HG03565 (cell line): ENCODE measurements around the gene ATP12A.

Source experiments
- ATAC-seq: cut with Tn5 transposase; IDR thresholded peaks from one replicate; pipeline ENCODE4 v1.9.1; 2021; ENCODE audit warnings: mild to moderate bottlenecking, moderate library complexity; ENCODE audit not compliant: unreplicated experiment

The ATP12A gene

DNA sequence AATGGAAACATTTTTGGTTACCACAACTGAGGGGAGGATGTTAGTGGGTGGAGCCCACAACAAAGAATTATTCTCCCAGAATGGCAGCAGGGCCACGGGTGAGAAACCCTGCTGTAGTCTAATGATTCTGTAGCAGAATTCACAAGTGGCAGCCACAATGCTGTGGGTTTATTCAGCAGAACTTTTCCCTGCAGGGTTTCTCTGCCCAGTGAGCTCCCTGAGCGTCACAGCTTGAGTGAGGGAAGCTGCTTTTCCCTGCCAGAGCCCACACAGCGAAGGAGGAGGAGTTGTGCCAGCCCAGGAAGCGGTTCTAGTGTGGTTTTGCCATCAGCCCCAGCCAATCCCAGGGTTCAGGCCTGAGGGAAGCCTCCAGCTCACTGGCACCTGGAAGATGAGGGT, 4.4 kb downstream of the ATP12A start:
- ATAC-seq: no peak

- ATAC-seq: no peak
Measured at GRCh38 chr13:24685314-24685713, 5.1 kb downstream of the ATP12A start.

DNA sequence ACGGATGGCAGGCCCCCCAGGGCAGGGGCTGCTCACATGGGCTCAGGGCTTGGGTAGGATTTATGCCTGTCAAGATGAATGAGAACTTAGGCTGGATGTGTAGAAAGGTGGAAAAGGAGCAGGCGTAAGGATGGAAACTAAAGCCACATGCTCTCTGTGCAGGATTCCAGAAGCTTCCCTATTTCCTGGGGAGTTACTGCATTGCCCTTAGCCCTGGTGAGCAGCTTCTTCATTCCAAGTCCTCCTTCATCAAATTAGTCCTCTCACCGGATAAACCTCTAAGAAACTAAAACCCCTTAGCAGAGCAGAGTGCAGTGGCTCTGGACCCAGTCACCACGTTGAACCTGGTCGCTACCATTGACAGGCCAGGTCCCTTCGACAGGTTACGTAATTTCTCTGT, 7.4 kb downstream of the ATP12A start:
- no peak for ATAC-seq

DNA sequence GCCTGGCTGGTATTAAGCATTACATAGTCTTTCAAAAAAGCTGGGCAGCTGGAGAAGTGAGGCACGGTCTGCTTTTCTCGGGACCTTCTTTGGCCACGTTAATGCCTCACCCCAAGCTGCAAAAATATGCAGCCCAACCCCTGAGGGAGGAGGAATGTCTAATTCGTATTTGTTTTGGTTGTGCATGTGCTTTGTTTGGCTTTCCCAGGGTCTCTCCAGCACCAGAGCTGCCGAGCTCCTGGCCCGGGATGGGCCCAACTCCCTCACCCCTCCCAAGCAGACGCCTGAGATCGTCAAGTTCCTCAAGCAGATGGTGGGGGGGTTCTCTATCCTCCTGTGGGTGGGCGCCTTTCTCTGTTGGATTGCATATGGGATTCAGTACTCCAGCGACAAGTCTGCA, 7.9 kb downstream of the ATP12A start:
- ATAC-seq: no peak

DNA sequence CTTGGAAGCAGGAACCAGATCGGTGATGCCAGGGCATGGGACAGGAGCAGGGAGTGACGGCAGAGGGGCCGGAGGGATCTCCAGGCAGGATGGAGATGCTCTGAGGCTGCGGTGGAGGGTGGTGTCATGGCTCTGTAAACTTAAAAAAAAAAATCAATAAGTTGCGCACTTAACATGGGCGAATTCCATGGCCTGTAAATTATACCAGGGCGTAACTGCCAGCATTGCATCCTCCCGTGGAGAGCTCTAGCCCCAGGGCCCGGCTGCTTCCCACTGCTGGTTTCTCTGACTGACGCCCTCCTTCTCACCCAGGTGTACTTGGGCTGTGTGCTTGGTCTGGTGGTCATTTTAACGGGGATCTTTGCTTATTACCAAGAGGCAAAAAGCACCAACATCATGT, 8.7 kb downstream of the ATP12A start:
- ATAC-seq: no peak

DNA sequence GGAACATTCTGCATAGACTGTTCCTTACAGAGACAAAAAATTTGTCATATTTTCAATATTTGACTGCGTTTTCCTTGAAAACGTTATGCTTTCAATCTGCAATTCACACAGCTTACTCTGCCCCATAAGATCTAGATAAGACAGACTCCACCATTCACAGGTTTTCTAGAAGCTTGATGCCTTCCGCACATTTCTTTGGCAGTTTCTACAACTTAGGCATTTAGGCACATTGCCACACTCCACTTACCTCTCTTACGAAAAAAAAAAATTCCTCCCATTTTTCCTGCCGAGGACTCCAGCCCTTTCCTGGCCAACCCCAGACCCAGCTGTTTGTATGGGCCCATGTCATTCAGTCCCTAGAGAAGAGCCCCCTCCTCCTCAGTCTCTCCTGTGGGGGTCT, 11.2 kb downstream of the ATP12A start:
- ATAC-seq: no peak

- ATAC-seq: no peak
Measured at GRCh38 chr13:24692561-24692960, 12.4 kb downstream of the ATP12A start.

- ATAC-seq: peak; percentile 53
Measured at GRCh38 chr13:24693862-24694471, 13.8 kb downstream of the ATP12A start.

DNA sequence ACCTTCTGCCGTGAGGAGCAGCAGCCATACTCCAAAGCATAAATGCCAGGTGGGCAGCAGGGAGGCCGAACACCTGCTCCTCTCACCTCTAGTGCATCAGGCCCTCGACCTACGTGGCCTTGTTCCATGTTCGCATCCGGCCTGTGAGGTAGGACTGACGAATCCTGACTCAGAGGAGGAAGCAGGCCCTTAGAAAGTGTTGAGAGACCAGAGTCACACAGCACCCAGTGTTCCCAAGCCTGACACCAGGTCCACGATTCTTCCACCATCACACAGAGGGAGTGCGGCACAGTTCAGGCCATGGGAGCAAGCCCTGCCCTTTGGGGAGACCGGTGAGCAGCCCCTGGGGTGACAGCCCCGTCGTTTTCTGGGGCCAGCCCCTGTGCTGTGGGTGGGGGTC, 14.7 kb downstream of the ATP12A start:
- no peak for ATAC-seq

DNA sequence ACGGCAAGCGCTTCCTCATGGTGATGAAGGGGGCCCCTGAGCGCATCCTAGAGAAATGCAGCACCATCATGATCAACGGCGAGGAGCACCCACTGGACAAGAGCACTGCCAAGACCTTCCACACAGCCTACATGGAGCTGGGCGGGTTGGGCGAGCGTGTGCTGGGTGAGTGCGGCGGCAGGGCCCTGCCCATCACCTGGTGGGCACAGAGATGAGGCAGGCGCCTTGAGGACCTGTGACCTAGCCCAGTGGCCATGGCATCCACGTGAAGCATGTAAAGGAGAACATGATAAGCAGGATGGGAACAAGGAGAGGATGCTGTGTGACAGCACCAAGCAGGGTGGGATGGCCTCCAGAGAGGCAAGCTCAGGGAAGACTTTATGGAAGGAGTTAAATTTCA, 18.5 kb downstream of the ATP12A start:
- no peak for ATAC-seq

GRCh38 chr13:24699541-24699940, 19.3 kb downstream of the ATP12A start:
- ATAC-seq: no peak

GRCh38 chr13:24700539-24700938, 20.3 kb downstream of the ATP12A start:
- ATAC-seq: no peak

GRCh38 chr13:24706886-24707585, 26.8 kb downstream of the ATP12A start:
- ATAC-seq: no peak

DNA sequence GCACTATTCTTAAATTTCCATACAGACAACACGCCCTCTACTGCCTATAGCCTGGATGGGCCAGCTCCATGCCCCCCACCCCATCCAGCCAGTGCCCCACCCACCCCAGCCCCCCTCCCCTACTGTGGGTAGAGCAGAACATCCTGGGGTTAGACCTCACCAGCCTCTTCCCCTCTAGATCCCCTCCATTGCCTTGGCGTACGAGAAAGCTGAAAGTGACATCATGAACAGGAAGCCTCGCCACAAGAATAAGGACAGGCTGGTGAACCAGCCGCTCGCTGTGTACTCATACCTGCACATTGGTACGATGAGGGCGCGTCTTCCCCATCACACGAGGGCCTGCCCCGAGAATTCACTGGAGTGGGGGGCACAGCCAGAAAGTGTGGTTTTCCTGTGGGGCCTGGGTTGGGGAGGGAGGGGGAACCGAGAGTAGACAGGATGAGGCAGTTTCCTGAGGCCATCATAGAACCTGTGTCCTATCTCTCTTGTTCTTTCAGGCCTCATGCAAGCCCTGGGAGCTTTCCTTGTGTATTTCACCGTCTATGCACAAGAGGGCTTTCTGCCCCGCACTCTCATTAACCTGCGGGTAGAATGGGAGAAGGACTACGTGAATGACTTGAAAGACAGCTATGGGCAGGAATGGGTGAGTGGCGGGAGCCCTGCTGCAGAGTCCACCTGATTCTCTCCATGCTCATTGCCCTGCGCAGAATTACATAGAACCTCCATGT, 29.1 kb downstream of the ATP12A start:
- peak; percentile 60 for ATAC-seq

DNA sequence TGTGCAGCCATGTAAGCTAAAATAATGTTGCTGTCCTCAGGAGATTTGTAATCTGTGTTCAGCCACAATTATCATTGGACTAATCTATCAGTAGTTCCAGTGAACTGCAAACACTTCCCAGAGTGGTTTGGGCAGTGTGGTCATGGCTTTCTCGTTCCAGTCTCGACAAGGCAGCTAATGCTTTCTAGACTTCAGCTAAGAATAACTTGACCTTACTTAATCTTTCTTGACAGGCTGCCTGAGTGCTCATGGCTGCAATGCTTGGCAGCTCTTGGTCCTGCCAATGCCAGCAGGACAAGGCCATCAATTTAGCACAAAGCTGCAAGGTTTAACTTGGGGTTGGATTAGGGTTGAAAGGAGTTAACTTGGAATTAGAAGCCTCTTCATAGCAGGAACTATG, 32.8 kb downstream of the ATP12A start:
- no peak for ATAC-seq

DNA sequence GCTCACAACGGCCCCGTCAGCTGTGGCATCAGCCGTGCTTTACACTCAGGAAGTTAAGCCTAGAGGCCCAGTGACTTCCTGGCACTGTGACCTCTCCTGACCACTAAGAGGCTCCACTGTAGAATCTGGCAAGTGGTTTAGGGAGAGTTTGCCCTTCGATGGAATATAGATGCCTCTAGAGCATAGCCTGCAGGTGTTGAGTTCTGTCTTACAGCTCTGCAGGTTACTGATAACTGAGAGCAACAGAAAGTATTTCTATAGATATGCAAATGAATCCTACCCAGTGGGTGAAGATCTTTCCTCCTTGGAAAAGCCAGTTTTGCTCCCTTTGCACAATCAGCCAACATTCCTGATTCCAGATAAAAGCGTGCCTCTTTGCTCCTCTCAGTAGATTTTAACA, 35.8 kb downstream of the ATP12A start:
- no peak for ATAC-seq

DNA sequence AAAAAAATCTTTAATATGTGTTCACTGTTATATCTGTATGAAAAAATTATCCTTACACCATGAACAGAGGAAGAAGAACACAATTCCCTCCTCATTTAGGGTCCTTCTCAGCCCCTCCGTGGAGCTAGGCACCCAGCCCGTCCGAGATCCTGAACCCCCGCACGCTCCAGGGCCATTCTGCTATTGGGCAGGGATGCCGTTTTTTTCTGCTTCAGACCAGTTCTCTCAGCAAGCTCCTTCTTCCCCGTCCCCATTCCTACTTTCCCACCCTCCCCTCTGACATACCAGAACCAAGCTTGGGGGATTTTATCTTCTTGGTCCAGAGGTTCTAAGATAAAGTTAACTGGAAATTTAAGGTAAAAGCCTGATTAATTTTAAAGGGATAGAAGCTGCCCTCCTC, 36.2 kb downstream of the ATP12A start:
- no peak for ATAC-seq

DNA sequence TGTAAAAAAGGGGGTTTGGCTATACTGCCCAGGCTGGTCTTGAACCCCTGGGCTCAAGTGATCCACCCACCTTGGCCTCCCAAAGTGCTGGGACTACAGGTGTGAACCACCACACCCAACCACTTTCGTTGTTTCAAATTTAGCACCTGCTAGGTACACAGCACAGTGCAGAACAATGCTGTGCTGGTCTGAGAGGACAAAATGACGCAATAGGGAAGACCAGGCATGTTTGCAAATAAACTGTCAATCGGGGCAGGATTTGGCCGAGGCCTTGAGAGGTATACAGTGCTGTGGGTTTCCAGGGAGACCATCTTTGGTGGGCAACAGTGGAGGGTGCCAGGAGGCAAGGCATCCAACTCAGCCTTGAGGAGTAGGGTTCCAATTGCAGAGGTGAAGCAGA, 37.0 kb downstream of the ATP12A start:
- no peak for ATAC-seq

DNA sequence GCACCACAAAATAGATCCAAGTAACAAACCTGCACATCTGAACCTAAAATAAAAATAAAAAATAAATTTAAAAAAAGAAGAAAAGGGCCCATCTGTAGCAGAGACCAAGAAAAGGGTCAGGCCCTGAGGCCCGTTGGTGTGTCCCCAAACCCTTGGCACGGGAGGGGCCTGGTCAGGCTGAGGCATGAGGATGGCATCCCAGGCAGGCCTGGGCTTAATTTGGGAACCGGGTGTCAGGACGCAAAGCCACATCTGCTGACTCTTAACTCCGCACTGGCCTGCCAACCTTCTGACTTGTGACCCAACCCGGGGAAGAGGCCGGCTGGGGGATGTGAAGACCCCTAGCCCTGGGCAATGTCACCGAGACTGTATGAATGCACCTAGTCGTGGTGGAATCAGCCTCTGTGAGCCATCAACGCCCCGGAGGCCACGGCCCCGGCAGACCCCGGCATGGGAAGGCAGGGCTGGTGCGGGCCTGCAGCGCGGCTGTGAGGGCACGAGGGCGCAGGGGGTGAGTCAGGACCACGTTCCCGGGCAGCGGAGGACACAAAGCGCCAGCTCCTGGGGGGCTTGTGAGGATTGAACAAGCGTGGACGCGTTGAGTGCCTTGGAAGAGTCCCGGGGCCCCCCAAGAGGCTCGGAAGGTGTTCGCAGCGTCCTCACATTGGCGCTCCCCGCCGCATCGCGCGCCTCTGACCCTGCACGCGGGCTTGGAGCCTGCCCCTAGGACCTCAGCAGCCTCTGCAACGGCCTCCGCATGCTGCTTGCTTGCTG, 38.2 kb downstream of the ATP12A start:
- no peak for ATAC-seq

DNA sequence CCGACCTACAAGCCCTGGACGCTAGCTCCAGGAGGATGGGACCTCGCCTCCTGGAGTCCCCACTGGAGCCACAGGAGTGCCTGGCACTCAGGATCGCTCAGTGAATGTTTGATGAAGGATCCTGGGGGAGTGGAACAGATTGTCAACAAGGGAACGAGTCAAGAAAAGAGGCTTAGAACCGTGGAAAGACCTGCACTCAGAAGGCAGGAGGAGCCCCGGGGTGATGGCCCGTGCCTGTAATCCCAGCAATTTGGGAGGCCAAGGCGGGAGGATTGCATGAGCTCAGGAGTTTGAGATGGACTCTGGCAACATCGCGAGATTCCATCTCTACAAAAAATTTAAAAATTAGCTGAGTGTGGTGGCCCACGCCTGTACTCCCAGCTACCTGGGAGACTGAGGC, 38.9 kb downstream of the ATP12A start:
- no peak for ATAC-seq

DNA sequence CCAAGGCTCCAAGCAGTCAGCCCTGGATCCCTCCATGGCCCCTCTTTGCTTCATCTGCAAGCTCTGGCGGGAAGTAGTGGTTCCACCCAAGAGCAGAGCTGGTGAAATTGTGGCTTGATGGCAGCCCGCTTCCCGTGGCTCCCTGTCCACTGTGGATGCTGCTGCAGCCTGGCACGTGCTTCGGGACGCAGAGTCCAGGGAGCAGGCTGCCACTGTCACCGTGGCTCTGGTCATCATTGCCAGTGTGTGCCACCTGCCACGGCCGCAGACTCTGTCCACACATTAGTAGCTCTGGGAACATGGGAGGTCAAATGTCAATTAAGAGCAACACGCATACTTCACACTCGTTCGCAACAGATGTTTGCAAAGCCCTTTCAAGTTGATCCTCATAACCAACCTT, 43.0 kb downstream of the ATP12A start:
- ATAC-seq: no peak

DNA sequence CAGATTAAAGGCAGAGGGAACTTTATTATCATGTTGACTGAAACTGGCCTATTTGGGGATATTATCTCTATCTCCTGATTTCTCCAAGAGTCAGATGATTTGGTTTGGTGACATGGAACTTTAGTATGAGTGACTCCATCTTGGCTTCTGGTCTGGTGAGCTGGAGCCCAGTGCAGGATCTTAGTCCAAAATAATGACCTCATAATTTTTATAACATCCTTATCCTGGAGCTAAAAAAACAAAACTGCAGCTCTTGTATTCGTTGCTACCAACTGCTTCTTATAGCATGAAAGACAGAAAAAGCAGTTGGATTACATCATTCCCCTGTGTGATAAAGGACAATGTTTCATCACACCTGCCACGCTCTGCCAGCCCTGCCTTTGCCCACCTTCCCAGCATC, 44.5 kb downstream of the ATP12A start:
- no peak for ATAC-seq
